ENCODE results near the gene AGAP9.
"Not testable (repeated sequence)": the region's sequence is repeated elsewhere in the genome, so short reads cannot be mapped to it uniquely, and the experiment has no call there.

Gene AGAP9

GRCh38 chr10:47467957-47468356 is 55.5 kb downstream of the AGAP9 start:
- not testable (repeated sequence) for H3K27ac ChIP-seq (ENCODE audit: low read length); H3K36me3 ChIP-seq (ENCODE audit: control insufficient read depth, low read depth, low read length); H3K4me3 ChIP-seq (ENCODE audit: low read length)

GRCh38 chr10:47467458-47467857 is 56.0 kb downstream of the AGAP9 start:
- not testable (repeated sequence) for H3K36me3 ChIP-seq (ENCODE audit: control insufficient read depth, low read depth, low read length); H3K9me3 ChIP-seq (ENCODE audit: control insufficient read depth, low read depth, low read length); H3K27me3 ChIP-seq (ENCODE audit: control insufficient read depth, insufficient read depth, low read length); H3K9ac ChIP-seq (ENCODE audit: low read length); H3K4me3 ChIP-seq (ENCODE audit: low read length); H3K4me1 ChIP-seq (ENCODE audit: control insufficient read depth, low read depth, low read length); H3K27ac ChIP-seq (ENCODE audit: low read length)

More at GRCh38 chr10:47467957-47468356, 55.5 kb downstream of the AGAP9 start:
- H3K4me1 ChIP-seq (ENCODE audit: control insufficient read depth, low read depth, low read length); H3K9ac ChIP-seq (ENCODE audit: low read length); H3K27me3 ChIP-seq (ENCODE audit: control insufficient read depth, insufficient read depth, low read length); H3K9me3 ChIP-seq (ENCODE audit: control insufficient read depth, low read depth, low read length): not testable (repeated sequence)

GRCh38 chr10:47465216-47465917 is 58.1 kb downstream of the AGAP9 start:
- not testable (repeated sequence) for H3K9me3 ChIP-seq (ENCODE audit: control insufficient read depth, low read depth, low read length); H3K36me3 ChIP-seq (ENCODE audit: control insufficient read depth, low read depth, low read length); H3K9ac ChIP-seq (ENCODE audit: low read length); H3K4me3 ChIP-seq (ENCODE audit: low read length); H3K27ac ChIP-seq (ENCODE audit: low read length); H3K4me1 ChIP-seq (ENCODE audit: control insufficient read depth, low read depth, low read length); H3K27me3 ChIP-seq (ENCODE audit: control insufficient read depth, insufficient read depth, low read length)

- not testable (repeated sequence) for H3K4me1 ChIP-seq (ENCODE audit: control insufficient read depth, low read depth, low read length); H3K9me3 ChIP-seq (ENCODE audit: control insufficient read depth, low read depth, low read length); H3K4me3 ChIP-seq (ENCODE audit: low read length); H3K27me3 ChIP-seq (ENCODE audit: control insufficient read depth, insufficient read depth, low read length); H3K27ac ChIP-seq (ENCODE audit: low read length); H3K36me3 ChIP-seq (ENCODE audit: control insufficient read depth, low read depth, low read length); H3K9ac ChIP-seq (ENCODE audit: low read length)
These were observed 60.7 kb downstream of the AGAP9 start for GRCh38 chr10:47462577-47463358.

GRCh38 chr10:47461261-47461687 is 62.2 kb downstream of the AGAP9 start:
- H3K36me3 ChIP-seq (ENCODE audit: control insufficient read depth, low read depth, low read length); H3K9me3 ChIP-seq (ENCODE audit: control insufficient read depth, low read depth, low read length); H3K9ac ChIP-seq (ENCODE audit: low read length); H3K4me3 ChIP-seq (ENCODE audit: low read length); H3K4me1 ChIP-seq (ENCODE audit: control insufficient read depth, low read depth, low read length); H3K27me3 ChIP-seq (ENCODE audit: control insufficient read depth, insufficient read depth, low read length); H3K27ac ChIP-seq (ENCODE audit: low read length): not testable (repeated sequence)

GRCh38 chr10:47458466-47459154 is 64.8 kb downstream of the AGAP9 start:
- no peaks in the 10 kb centered on the region for H3K27me3 ChIP-seq (ENCODE audit: control insufficient read depth, insufficient read depth, low read length)
- no peaks in the 10 kb centered on the region for H3K36me3 ChIP-seq (ENCODE audit: control insufficient read depth, low read depth, low read length)
- H3K9ac ChIP-seq (ENCODE audit: low read length) = no peak overlapping the region
- no peaks in the 10 kb centered on the region for H3K4me1 ChIP-seq (ENCODE audit: control insufficient read depth, low read depth, low read length)
- H3K9me3 ChIP-seq (ENCODE audit: control insufficient read depth, low read depth, low read length) = no peaks in the 10 kb centered on the region
- no peak overlapping the region for H3K27ac ChIP-seq (ENCODE audit: low read length)
- no peak overlapping the region for H3K4me3 ChIP-seq (ENCODE audit: low read length)

- no peaks in the 10 kb centered on the region for H3K27me3 ChIP-seq (ENCODE audit: control insufficient read depth, insufficient read depth, low read length)
These were observed 65.6 kb downstream of the AGAP9 start for GRCh38 chr10:47457826-47458225.

GRCh38 chr10:47457528-47457820 is 66.0 kb downstream of the AGAP9 start:
- Histone ChIP-seq H3K9ac (ENCODE audit: low read length) (no peak overlapping the region), H3K27me3 (ENCODE audit: control insufficient read depth, insufficient read depth, low read length) (no peaks in the 10 kb centered on the region), H3K9me3 (ENCODE audit: control insufficient read depth, low read depth, low read length) (no peaks in the 10 kb centered on the region), H3K36me3 (ENCODE audit: control insufficient read depth, low read depth, low read length) (no peaks in the 10 kb centered on the region), H3K27ac (ENCODE audit: low read length) (no peak overlapping the region), H3K4me1 (ENCODE audit: control insufficient read depth, low read depth, low read length) (no peaks in the 10 kb centered on the region), H3K4me3 (ENCODE audit: low read length) (no peak overlapping the region)

More at GRCh38 chr10:47457826-47458225, 65.6 kb downstream of the AGAP9 start:
- Histone ChIP-seq H3K36me3 (ENCODE audit: control insufficient read depth, low read depth, low read length) (no peaks in the 10 kb centered on the region), H3K9me3 (ENCODE audit: control insufficient read depth, low read depth, low read length) (no peaks in the 10 kb centered on the region), H3K27ac (ENCODE audit: low read length) (no peak overlapping the region), H3K4me3 (ENCODE audit: low read length) (no peak overlapping the region), H3K4me1 (ENCODE audit: control insufficient read depth, low read depth, low read length) (no peaks in the 10 kb centered on the region), H3K9ac (ENCODE audit: low read length) (no peak overlapping the region)

GRCh38 chr10:47456794-47457527 is 66.5 kb downstream of the AGAP9 start:
- Histone ChIP-seq H3K9ac (ENCODE audit: low read length) (no peak overlapping the region), H3K4me1 (ENCODE audit: control insufficient read depth, low read depth, low read length) (no peaks in the 10 kb centered on the region), H3K9me3 (ENCODE audit: control insufficient read depth, low read depth, low read length) (no peaks in the 10 kb centered on the region), H3K36me3 (ENCODE audit: control insufficient read depth, low read depth, low read length) (no peaks in the 10 kb centered on the region), H3K4me3 (ENCODE audit: low read length) (no peak overlapping the region), H3K27me3 (ENCODE audit: control insufficient read depth, insufficient read depth, low read length) (no peaks in the 10 kb centered on the region), H3K27ac (ENCODE audit: low read length) (no peak overlapping the region)

GRCh38 chr10:47456079-47456785 is 67.2 kb downstream of the AGAP9 start:
- Histone ChIP-seq H3K27me3 (ENCODE audit: control insufficient read depth, insufficient read depth, low read length) (no peaks in the 10 kb centered on the region), H3K4me1 (ENCODE audit: control insufficient read depth, low read depth, low read length) (no peaks in the 10 kb centered on the region), H3K9me3 (ENCODE audit: control insufficient read depth, low read depth, low read length) (no peaks in the 10 kb centered on the region), H3K27ac (ENCODE audit: low read length) (no peak overlapping the region), H3K9ac (ENCODE audit: low read length) (no peak overlapping the region), H3K36me3 (ENCODE audit: control insufficient read depth, low read depth, low read length) (no peaks in the 10 kb centered on the region), H3K4me3 (ENCODE audit: low read length) (no peak overlapping the region)
